T-helper 1 cell treated with Interleukin-12 subunit alpha and Interleukin-12 subunit beta and Interleukin-4 antibody, amounts not matched to agents 30 μg/mL and 1 μg/mL, for 36 hours (primary cell): ENCODE data around the gene GGCT.
"Not testable (repeated sequence)": the region's sequence is repeated elsewhere in the genome, so short reads cannot be mapped to it uniquely, and the experiment has no call there.

Experiments
- H3K27ac Mint-ChIP-seq: one replicate; pipeline ENCODE4 v1.8.0; 2021; ENCODE audit warnings: mild to moderate bottlenecking, mixed read lengths
- H3K27me3 Mint-ChIP-seq: one replicate; pipeline ENCODE4 v1.8.0; 2021; ENCODE audit warnings: low read depth, mixed read lengths
- H3K36me3 Mint-ChIP-seq: one replicate; pipeline ENCODE4 v1.8.0; 2021; ENCODE audit warnings: low read depth, mixed read lengths
- H3K4me1 Mint-ChIP-seq: one replicate; pipeline ENCODE4 v1.8.0; 2021; ENCODE audit warnings: low read depth, mixed read lengths
- H3K4me3 Mint-ChIP-seq: one replicate; pipeline ENCODE4 v1.8.0; 2021; ENCODE audit warnings: mild to moderate bottlenecking, moderate library complexity, mixed read lengths
- H3K9me3 Mint-ChIP-seq: one replicate; pipeline ENCODE4 v1.8.0; 2021; ENCODE audit warnings: mixed read lengths

Gene GGCT

DNA sequence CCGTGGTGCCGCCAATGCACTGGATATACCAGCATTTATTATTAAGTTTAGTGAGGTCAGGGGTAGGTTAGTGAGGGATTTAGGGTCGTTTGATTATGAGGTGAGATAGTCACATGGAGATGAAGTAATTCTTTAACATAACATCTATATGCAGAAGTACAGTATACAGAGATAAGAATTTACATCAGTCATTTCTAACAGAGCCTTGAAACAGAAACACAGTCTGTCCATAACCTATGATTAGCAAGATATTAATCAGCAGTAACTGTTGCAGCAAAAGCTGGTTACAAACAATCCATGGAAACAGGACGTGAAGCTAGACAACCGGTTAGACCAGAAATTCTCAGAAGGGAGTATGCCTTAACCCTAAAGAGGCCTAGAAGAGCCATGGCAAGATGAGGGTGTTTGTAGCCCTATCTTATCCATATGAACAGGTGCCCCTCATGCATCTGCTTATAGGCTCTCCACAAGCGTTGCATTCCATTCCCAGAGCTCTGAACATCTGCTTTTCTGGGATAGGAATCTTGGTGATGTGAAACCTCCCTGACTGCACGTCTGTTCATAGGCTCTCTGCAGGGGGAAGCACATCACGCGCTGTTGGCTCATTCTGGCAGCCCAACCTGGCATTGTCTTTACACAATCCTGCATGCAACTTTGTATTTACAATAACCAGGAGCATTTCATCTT is 4.7 kb upstream of the GGCT start:
- not testable (repeated sequence) for H3K9me3 Mint-ChIP-seq, H3K4me3 Mint-ChIP-seq, H3K27me3 Mint-ChIP-seq, H3K36me3 Mint-ChIP-seq, H3K27ac Mint-ChIP-seq
- peaks cover 12% of the 10 kb centered on the region for H3K4me1 Mint-ChIP-seq

GRCh38 chr7:30507346-30507900 is 2.8 kb upstream of the GGCT start:
- not testable (repeated sequence) for H3K4me3 Mint-ChIP-seq, H3K9me3 Mint-ChIP-seq, H3K27me3 Mint-ChIP-seq, H3K36me3 Mint-ChIP-seq, H3K27ac Mint-ChIP-seq
- peaks cover 28% of the 10 kb centered on the region for H3K4me1 Mint-ChIP-seq

- Mint-ChIP-seq H3K4me3 (peak overlapping the region; percentile 88), H3K27ac (peak overlapping the region; percentile 88), H3K27me3 (no peaks in the 10 kb centered on the region), H3K9me3 (peaks cover 6% of the 10 kb centered on the region), H3K36me3 (peaks cover 17% of the 10 kb centered on the region), H3K4me1 (peaks cover 41% of the 10 kb centered on the region)
These were observed 607 bp upstream of the GGCT start for GRCh38 chr7:30505174-30505697.

DNA sequence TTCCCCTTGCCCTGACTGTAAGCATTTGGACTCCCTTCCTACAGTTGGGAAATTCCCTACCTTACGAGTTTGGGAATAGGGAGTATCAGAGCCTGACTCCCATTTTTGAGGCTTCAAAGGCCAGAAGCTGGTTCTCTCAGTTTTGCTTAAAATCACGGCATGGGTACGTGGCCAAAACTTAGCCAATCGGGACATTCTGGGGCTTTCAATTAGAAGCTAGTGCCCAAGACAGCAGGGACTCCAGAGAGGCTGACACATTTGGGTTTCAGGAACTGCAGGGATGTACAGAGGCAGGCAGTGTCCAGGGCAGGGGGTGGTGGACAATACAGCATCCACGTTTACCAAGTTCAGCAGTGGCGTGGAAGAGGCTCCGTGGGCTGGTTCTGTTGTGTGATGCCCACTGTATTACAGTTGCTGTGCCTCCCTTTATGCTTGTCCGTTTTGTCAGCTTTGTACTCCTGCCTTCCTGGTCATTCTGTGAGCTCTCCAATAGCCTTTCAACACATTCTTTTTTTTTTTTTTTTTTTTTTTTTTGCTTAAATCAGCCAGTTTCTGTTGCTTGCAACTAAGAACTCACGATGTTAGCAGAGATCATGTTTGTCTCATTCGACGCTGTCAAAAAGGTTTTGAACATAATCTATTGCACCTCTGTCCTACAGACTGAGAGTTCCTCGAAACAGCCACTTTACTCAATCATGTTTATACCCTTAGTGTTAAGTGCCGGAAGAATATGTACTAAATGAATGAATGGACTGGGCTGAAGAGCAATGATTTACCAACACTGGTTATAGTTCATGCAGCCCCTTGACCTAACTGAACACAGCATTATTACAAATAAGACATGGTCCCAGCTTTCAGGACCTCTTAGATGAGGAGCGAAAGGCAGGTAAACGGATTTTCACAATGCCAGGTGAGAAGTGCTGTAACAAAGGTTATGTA is 1.1 kb downstream of the GGCT start:
- Mint-ChIP-seq H3K9me3 (peaks cover 6% of the 10 kb centered on the region), H3K36me3 (peaks cover 22% of the 10 kb centered on the region), H3K4me1 (peaks cover 38% of the 10 kb centered on the region), H3K27ac (peak overlapping the region; percentile 82), H3K27me3 (no peaks in the 10 kb centered on the region), H3K4me3 (peak overlapping the region; percentile 88)

DNA sequence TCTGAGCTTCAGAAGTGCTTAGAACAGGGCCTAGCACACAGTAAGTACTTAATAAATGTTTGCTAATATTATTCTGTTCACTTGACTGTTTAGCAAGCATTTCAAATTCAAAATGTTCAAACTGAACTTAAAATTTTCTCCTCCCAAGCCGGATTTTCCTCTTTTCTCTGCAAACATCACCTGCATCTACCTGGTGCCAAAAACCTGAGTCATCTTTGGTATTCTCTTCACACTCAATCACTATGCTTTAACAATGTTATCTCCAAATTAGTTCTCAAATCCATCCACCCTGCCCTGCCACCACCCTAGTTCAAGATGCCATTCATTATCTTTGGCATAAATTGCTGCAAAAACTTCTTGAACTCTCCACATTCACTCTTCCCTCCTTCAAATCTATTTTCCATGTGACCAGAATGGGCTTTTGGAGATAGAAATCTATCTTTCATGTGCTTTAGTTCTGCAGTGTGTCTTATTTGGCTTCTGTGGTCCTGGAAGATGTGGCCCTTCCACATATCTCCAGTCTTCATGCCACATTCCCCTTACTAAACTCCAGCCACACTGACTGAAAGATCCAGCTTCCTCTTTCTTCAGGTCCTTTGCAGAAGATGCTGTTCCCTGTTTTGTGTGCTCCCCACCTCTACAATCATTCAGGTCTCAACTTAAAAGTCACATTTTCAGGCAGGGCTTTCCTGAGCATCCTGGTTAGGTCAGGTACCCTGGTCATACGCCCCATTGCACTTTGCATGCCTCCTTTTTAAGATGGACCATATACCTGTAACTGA is 2.0 kb downstream of the GGCT start:
- Mint-ChIP-seq H3K36me3 (peaks cover 19% of the 10 kb centered on the region), H3K4me3 (peak overlapping the region; percentile 2), H3K27me3 (no peaks in the 10 kb centered on the region), H3K9me3 (peaks cover under 1% of the 10 kb centered on the region), H3K4me1 (peaks cover 38% of the 10 kb centered on the region), H3K27ac (no peak overlapping the region)

- H3K4me3 Mint-ChIP-seq = no peak overlapping the region
- H3K9me3 Mint-ChIP-seq = no peaks in the 10 kb centered on the region
- H3K36me3 Mint-ChIP-seq = peaks cover 28% of the 10 kb centered on the region
- peaks cover 38% of the 10 kb centered on the region for H3K4me1 Mint-ChIP-seq
- H3K27me3 Mint-ChIP-seq = no peaks in the 10 kb centered on the region
- H3K27ac Mint-ChIP-seq = no peak overlapping the region
These were observed 3.4 kb downstream of the GGCT start for GRCh38 chr7:30501264-30501663.

DNA sequence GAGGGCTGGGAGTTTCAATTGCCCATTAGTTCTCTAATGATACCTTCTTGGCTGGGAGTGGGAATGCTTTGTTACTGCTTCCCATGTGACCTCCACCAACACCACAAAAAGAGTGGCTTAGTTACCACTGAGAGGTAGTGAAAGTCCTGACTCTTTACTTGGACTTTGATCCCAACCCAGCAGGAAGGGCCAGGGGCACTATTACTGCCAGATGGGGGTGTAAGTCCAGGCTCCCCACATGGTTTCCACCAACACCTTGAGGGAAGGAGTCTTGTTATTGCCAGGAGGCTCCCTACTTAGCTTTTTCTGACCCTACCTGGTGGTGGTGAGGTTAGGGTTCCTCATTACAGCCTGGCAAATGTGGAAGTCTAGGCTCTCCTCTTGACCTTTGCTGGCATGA is 11.4 kb downstream of the GGCT start:
- peaks cover 13% of the 10 kb centered on the region for H3K36me3 Mint-ChIP-seq

GRCh38 chr7:30491417-30491816 is 13.2 kb downstream of the GGCT start:
- Mint-ChIP-seq H3K9me3 (peaks cover 17% of the 10 kb centered on the region), H3K27ac (no peak overlapping the region), H3K4me1 (no peaks in the 10 kb centered on the region), H3K4me3 (no peak overlapping the region), H3K27me3 (peaks cover 44% of the 10 kb centered on the region), H3K36me3 (peaks cover 6% of the 10 kb centered on the region)

More for the DNA sequence above, 11.4 kb downstream of the GGCT start:
- Mint-ChIP-seq H3K4me3 (no peak overlapping the region), H3K27ac (no peak overlapping the region), H3K4me1 (no peaks in the 10 kb centered on the region), H3K27me3 (peaks cover 30% of the 10 kb centered on the region), H3K9me3 (peaks cover 17% of the 10 kb centered on the region)

- no peaks in the 10 kb centered on the region for H3K4me1 Mint-ChIP-seq
- H3K36me3 Mint-ChIP-seq = no peaks in the 10 kb centered on the region
- H3K27me3 Mint-ChIP-seq = peaks cover 44% of the 10 kb centered on the region
- H3K27ac Mint-ChIP-seq = no peak overlapping the region
- H3K4me3 Mint-ChIP-seq = no peak overlapping the region
- H3K9me3 Mint-ChIP-seq = peaks cover 13% of the 10 kb centered on the region
These were observed 17.3 kb downstream of the GGCT start for GRCh38 chr7:30487371-30487770.

DNA sequence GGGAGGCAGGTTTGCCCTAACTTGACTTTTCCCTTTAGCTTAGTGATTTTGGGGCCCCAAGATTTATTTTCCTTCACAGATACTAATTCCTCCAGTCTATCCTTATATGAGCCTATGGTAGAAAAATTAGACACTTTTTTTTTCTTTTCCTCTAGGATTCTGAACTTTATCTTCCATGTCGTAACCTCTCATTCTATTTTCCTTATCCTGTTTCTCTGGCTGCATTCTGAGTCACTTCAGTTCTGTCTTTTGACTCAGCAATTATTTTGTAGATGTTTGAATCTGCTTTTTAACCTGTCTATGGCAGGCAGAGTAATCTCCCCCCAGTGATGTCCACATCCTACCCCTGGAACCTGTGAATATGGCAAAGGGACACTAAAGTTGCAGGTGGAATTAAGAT is 19.0 kb downstream of the GGCT start:
- H3K4me3 Mint-ChIP-seq = no peak overlapping the region
- no peaks in the 10 kb centered on the region for H3K36me3 Mint-ChIP-seq
- no peak overlapping the region for H3K27ac Mint-ChIP-seq
- H3K27me3 Mint-ChIP-seq = peaks cover 32% of the 10 kb centered on the region
- no peaks in the 10 kb centered on the region for H3K4me1 Mint-ChIP-seq
- no peaks in the 10 kb centered on the region for H3K9me3 Mint-ChIP-seq

DNA sequence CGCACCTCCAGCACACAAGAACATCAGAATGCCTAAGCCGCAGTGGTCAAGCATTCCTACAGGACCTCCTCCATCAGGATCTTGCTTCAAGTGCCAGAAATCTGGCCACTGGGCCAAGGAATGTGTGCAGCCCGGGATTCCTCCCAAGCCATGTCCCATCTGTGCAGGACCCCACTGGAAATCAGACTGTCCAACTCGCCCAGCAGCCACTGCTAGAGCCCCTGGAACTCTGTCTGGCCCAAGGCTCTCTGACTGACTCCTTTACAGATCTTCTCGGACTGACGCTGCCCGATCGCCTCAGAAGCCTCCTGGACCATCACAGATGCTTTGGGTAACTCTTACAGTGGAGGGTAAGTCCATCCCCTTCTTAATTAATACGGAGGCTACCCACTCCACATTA is 23.2 kb downstream of the GGCT start:
- not testable (repeated sequence) for H3K36me3 Mint-ChIP-seq, H3K27ac Mint-ChIP-seq, H3K27me3 Mint-ChIP-seq, H3K4me3 Mint-ChIP-seq, H3K9me3 Mint-ChIP-seq
- H3K4me1 Mint-ChIP-seq = peaks cover 13% of the 10 kb centered on the region

DNA sequence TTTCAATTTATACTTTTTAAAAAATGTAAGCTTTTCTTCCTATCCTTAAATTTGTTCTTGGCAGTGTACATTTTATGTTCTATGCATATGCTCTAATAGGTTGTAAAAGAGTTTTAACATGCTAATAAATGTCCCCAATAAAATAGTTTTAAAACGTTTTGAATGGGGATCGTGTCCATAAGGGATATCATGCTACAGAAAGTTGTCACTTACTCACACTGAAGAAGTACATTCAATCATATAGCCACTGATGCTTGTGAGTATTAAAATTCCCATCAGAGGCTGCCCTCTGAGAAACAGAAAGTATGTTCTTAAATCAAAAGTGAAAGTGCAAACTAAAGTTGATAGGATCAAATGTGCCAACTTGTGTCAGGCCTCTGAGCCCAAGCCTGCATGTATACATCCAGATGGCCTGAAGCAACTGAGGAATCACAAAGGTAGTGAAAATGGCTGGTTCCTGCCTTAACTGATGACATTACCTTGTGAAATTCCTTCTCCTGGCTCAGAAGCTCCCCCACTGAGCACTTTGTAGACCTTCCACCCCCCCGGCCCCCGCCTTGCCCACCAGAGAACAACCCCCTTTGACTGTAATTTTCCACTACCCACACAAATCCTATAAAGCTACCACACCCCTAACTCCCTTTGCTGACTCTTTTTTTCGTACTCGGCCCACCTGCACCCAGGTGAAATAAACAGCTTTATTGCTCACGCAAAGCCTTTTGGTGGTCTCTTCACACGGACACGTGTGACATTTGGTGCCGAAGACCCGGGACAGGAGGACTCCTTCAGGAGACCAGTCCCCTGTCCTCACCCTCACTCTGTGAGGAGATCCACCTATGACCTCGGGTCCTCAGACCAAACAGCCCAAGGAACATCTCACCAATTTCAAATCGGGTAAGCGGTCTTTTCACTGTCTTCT is 25.2 kb downstream of the GGCT start:
- H3K4me1 Mint-ChIP-seq = peaks cover 31% of the 10 kb centered on the region
- H3K27ac Mint-ChIP-seq = peak overlapping the region; percentile 91
- H3K36me3 Mint-ChIP-seq = peaks cover 5% of the 10 kb centered on the region
- no peaks in the 10 kb centered on the region for H3K9me3 Mint-ChIP-seq
- H3K4me3 Mint-ChIP-seq = peak overlapping the region; percentile 94
- no peaks in the 10 kb centered on the region for H3K27me3 Mint-ChIP-seq
